ENCODE results near the gene ACOT9.
"Not testable (repeated sequence)": the region's sequence is repeated elsewhere in the genome, so short reads cannot be mapped to it uniquely, and the experiment has no call there.

The ACOT9 gene

GRCh38 chrX:23742697-23743622 lies at the start of gene ACOT9:
ACOT9 (minus strand) TSS chrX:23743276; CDS start chrX:23743144, 132 bp downstream.
- peak; percentile 52 to 74 for DNase-seq

- no peak for DNase-seq
These were observed 47.0 kb upstream of the ACOT9 start for GRCh38 chrX:23790155-23790497.

GRCh38 chrX:23789386-23790154 lies 46.5 kb upstream of the ACOT9 start:
- DNase-seq: no peak

GRCh38 chrX:23788946-23789345 lies 45.9 kb upstream of the ACOT9 start:
- DNase-seq: no peak

- no peak for DNase-seq
These were observed 45.4 kb upstream of the ACOT9 start for GRCh38 chrX:23788521-23788920.

GRCh38 chrX:23787745-23788118 lies 44.7 kb upstream of the ACOT9 start:
- DNase-seq: no peak

GRCh38 chrX:23786268-23786815 lies 43.3 kb upstream of the ACOT9 start:
- DNase-seq: no peak

- no peak for DNase-seq
These were observed 42.5 kb upstream of the ACOT9 start for GRCh38 chrX:23785580-23785979.

- peak in 1 of 2 experiments; percentile 20 for DNase-seq
These were observed 41.6 kb upstream of the ACOT9 start for GRCh38 chrX:23784470-23785331.

GRCh38 chrX:23783589-23784469 lies 40.8 kb upstream of the ACOT9 start:
- no peak for DNase-seq

- peak; percentile 48 to 76 for DNase-seq
These were observed 40.0 kb upstream of the ACOT9 start, which contains the start of gene SAT1 for GRCh38 chrX:23782863-23783588. SAT1 (plus strand) TSS chrX:23783173; CDS start chrX:23783352, 179 bp downstream.

GRCh38 chrX:23782455-23782854 lies 39.4 kb upstream of the ACOT9 start:
- DNase-seq: peak; percentile 0 to 30

- peak in 1 of 2 experiments; percentile 31 for DNase-seq
These were observed 35.9 kb upstream of the ACOT9 start for GRCh38 chrX:23779025-23779424.

- DNase-seq: no peak
These were observed 33.3 kb upstream of the ACOT9 start for GRCh38 chrX:23776363-23776762.

GRCh38 chrX:23773601-23774175 lies 30.6 kb upstream of the ACOT9 start:
- DNase-seq: no peak

GRCh38 chrX:23771086-23771485 lies 28.0 kb upstream of the ACOT9 start:
- DNase-seq: not testable (repeated sequence)

GRCh38 chrX:23770142-23770541 lies 27.1 kb upstream of the ACOT9 start:
- no peak for DNase-seq

GRCh38 chrX:23766650-23767551 lies 23.8 kb upstream of the ACOT9 start:
- DNase-seq: no peak

- no peak for DNase-seq
These were observed 22.8 kb upstream of the ACOT9 start for GRCh38 chrX:23765868-23766267.

Data from SW 1271 (cell line).